Natural killer cell treated with Interleukin-12 subunit alpha and Interleukin-12 subunit beta and Interleukin-15 and Interleukin-18, amount 100 ng/mL, for 72 hours (primary cell): ENCODE data around the gene VAMP3. TPM values are rescaled to one million over a fixed set of nuclear protein-coding genes. Genes with fewer than 3 reads are reported as not detected.

Experiments used
- ATAC-seq, 2 donors: fragments of 150-1000 bp; cut with Tn5 transposase in 1 of 2; sonication (Bioruptor Pico), chemical (Tn5 transposase) in 1 of 2; 2 replicates each; pipeline ENCODE4 v1.10.0; 2021
- DNase-seq: peaks from one replicate; pipeline ENCODE4 v3.0.0; 2022; ENCODE audit warnings: low spot score
- H3K27ac Mint-ChIP-seq, 2 donors: 1 replicate in 1 of 2; 2 replicates in 1 of 2; pipeline ENCODE4 v1.8.0; 2022; ENCODE audit warnings: mixed read lengths in 2 of 2, mild to moderate bottlenecking in 1 of 2, moderate library complexity in 1 of 2
- H3K27me3 Mint-ChIP-seq, 2 donors: 1 replicate in 1 of 2; 2 replicates in 1 of 2; pipeline ENCODE4 v1.8.0; 2022; ENCODE audit warnings: mixed read lengths in 2 of 2
- H3K36me3 Mint-ChIP-seq: one replicate; pipeline ENCODE4 v1.8.0; 2022; ENCODE audit warnings: mixed read lengths
- H3K4me1 Mint-ChIP-seq, 2 donors: 1 replicate in 1 of 2; 2 replicates in 1 of 2; pipeline ENCODE4 v1.8.0; 2022; ENCODE audit warnings: low read depth in 2 of 2, mixed read lengths in 2 of 2, mild to moderate bottlenecking in 1 of 2
- H3K4me3 Mint-ChIP-seq: one replicate; pipeline ENCODE4 v1.8.0; 2022; ENCODE audit warnings: mixed read lengths
- H3K9me3 Mint-ChIP-seq: 2 replicates; pipeline ENCODE4 v1.8.0; 2022; ENCODE audit warnings: mixed read lengths
- total RNA-seq, 2 donors: library from RNA; stranded (reverse); gene quantifications; one replicate each; pipeline ENCODE4 v1.2.3, GENCODE V29; 2022

Gene VAMP3
- total RNA-seq, 2 donors from 2014 or later, result 30.0 to 31.9 TPM

DNA sequence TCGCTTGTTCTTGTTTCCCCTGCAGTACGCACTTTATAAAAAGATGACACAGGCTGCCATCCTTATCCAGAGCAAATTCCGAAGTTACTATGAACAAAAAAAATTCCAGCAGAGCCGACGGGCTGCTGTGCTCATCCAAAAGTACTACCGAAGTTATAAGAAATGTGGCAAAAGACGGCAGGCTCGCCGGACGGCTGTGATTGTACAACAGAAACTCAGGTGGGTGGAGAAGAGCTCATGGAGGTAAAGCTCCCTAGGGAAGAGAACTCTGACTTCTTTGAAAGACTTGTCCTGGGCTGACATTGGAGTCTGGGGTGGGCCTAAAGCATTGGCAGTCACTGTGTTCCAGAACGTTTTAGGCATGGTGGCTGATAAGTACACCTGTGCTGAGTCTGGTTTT, 19.9 kb upstream of the VAMP3 start:
- no peak overlapping the region for H3K27ac Mint-ChIP-seq
- H3K4me1 Mint-ChIP-seq, result peaks cover 19% of the 10 kb centered on the region in 2 donors
- no peak for ATAC-seq
- H3K27me3 Mint-ChIP-seq, result peaks cover 0 to 3% of the 10 kb centered on the region in 2 donors
- DNase-seq, result no peak
- no peak overlapping the region for H3K4me3 Mint-ChIP-seq
- no peaks in the 10 kb centered on the region for H3K9me3 Mint-ChIP-seq
- no peaks in the 10 kb centered on the region for H3K36me3 Mint-ChIP-seq

GRCh38 chr1:7752512-7753417, 18.3 kb upstream of the VAMP3 start:
- no peak overlapping the region for H3K27ac Mint-ChIP-seq
- DNase-seq (no peak), ATAC-seq (no peak)
- no peaks in the 10 kb centered on the region for H3K9me3 Mint-ChIP-seq
- H3K4me1 Mint-ChIP-seq, result peaks cover 19% of the 10 kb centered on the region in 2 donors
- H3K27me3 Mint-ChIP-seq, result peaks cover 0 to 3% of the 10 kb centered on the region in 2 donors
- H3K4me3 Mint-ChIP-seq, result peak overlapping the region; percentile 40
- H3K36me3 Mint-ChIP-seq, result no peaks in the 10 kb centered on the region

- H3K4me3 Mint-ChIP-seq, result peak overlapping the region; percentile 19
- H3K9me3 Mint-ChIP-seq, result no peaks in the 10 kb centered on the region
- no peaks in the 10 kb centered on the region for H3K36me3 Mint-ChIP-seq
- no peak for ATAC-seq
- peaks cover 0 to 3% of the 10 kb centered on the region in 2 donors for H3K27me3 Mint-ChIP-seq
- no peak for DNase-seq
- H3K4me1 Mint-ChIP-seq, result peaks cover 19% of the 10 kb centered on the region in 2 donors
- H3K27ac Mint-ChIP-seq, result peak overlapping the region in 1 of 2 donors; percentile 48
Measured at GRCh38 chr1:7753641-7754040, 17.5 kb upstream of the VAMP3 start.

- no peaks in the 10 kb centered on the region for H3K36me3 Mint-ChIP-seq
- ATAC-seq, result no peak
- H3K27ac Mint-ChIP-seq, result peak overlapping the region in 1 of 2 donors; percentile 48
- peaks cover 19% of the 10 kb centered on the region in 2 donors for H3K4me1 Mint-ChIP-seq
- no peak for DNase-seq
- peak overlapping the region; percentile 19 for H3K4me3 Mint-ChIP-seq
- peaks cover 0 to 3% of the 10 kb centered on the region in 2 donors for H3K27me3 Mint-ChIP-seq
- no peaks in the 10 kb centered on the region for H3K9me3 Mint-ChIP-seq
Measured at GRCh38 chr1:7754234-7754633, 16.9 kb upstream of the VAMP3 start.

DNA sequence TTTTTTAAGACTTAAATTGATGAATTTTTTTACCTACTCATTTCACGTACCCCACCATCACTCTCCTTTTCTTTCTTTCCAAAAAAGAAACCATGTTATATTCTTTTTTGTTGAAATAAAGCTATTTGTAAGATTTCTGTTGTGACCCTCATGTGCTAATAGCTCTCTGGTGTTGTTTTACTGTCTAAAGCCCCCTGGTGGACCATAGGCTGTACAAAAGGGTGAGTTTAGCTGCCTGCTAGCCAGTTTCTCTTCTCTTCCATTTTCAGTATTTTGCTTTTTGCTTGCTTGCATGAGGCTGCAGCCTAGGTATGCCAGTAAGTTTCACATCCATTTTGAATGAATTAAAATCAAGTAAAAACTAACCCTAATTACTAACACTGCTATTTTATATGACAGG, 15.6 kb upstream of the VAMP3 start:
- no peak for DNase-seq
- H3K36me3 Mint-ChIP-seq, result no peaks in the 10 kb centered on the region
- ATAC-seq, result no peak
- no peaks in the 10 kb centered on the region for H3K9me3 Mint-ChIP-seq
- H3K4me1 Mint-ChIP-seq, result peaks cover 19% of the 10 kb centered on the region in 2 donors
- H3K27me3 Mint-ChIP-seq, result peaks cover 0 to 3% of the 10 kb centered on the region in 2 donors
- no peak overlapping the region for H3K4me3 Mint-ChIP-seq
- H3K27ac Mint-ChIP-seq, result no peak overlapping the region

- Mint-ChIP-seq H3K9me3 (no peaks in the 10 kb centered on the region), H3K27me3 (peaks cover 0 to 5% of the 10 kb centered on the region in 2 donors), H3K4me1 (no peaks in the 10 kb centered on the region), H3K36me3 (no peaks in the 10 kb centered on the region), H3K27ac (no peak overlapping the region), H3K4me3 (no peak overlapping the region)
- DNase-seq (no peak), ATAC-seq (no peak)
Measured at GRCh38 chr1:7760245-7760644, 10.9 kb upstream of the VAMP3 start.

GRCh38 chr1:7761103-7761502, 10.0 kb upstream of the VAMP3 start:
- ATAC-seq, result no peak
- DNase-seq, result no peak
- no peak overlapping the region for H3K4me3 Mint-ChIP-seq
- H3K4me1 Mint-ChIP-seq, result no peaks in the 10 kb centered on the region
- H3K27me3 Mint-ChIP-seq, result peaks cover 1 to 6% of the 10 kb centered on the region in 2 donors
- no peaks in the 10 kb centered on the region for H3K9me3 Mint-ChIP-seq
- H3K36me3 Mint-ChIP-seq, result no peaks in the 10 kb centered on the region
- H3K27ac Mint-ChIP-seq, result no peak overlapping the region

DNA sequence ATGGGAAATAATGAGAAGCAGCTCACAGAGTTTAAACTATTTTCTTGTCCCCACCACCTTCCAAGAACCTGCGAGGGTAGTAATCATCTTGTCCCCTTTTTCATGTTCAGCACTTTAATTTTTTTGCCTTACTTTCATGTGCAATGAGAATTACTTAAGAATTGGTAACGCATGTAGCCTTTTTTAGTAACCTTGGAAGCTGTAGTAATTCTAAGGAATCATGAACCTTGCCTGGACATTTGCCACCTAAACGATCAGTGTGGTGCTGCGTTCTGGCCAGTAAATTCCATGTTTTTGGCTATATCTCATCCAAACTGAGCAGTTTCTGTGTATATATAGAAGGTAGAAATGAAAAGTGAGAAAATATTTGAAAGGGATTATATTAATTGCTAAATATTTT, 3.9 kb upstream of the VAMP3 start:
- Mint-ChIP-seq H3K27me3 (peaks cover 15 to 17% of the 10 kb centered on the region in 2 donors), H3K27ac (no peak overlapping the region), H3K9me3 (peaks cover 3% of the 10 kb centered on the region), H3K4me1 (peaks cover 7 to 13% of the 10 kb centered on the region in 2 donors), H3K36me3 (peaks cover 3% of the 10 kb centered on the region), H3K4me3 (no peak overlapping the region)
- ATAC-seq (no peak), DNase-seq (no peak)

- H3K4me1 Mint-ChIP-seq, result peaks cover 16 to 19% of the 10 kb centered on the region in 2 donors
- H3K27me3 Mint-ChIP-seq, result peaks cover 15 to 17% of the 10 kb centered on the region in 2 donors
- DNase-seq (no peak), ATAC-seq (no peak)
- no peak overlapping the region for H3K4me3 Mint-ChIP-seq
- H3K27ac Mint-ChIP-seq, result no peak overlapping the region
- peaks cover 3% of the 10 kb centered on the region for H3K9me3 Mint-ChIP-seq
- H3K36me3 Mint-ChIP-seq, result peaks cover 5% of the 10 kb centered on the region
Measured at GRCh38 chr1:7768583-7768982, 2.5 kb upstream of the VAMP3 start.

DNA sequence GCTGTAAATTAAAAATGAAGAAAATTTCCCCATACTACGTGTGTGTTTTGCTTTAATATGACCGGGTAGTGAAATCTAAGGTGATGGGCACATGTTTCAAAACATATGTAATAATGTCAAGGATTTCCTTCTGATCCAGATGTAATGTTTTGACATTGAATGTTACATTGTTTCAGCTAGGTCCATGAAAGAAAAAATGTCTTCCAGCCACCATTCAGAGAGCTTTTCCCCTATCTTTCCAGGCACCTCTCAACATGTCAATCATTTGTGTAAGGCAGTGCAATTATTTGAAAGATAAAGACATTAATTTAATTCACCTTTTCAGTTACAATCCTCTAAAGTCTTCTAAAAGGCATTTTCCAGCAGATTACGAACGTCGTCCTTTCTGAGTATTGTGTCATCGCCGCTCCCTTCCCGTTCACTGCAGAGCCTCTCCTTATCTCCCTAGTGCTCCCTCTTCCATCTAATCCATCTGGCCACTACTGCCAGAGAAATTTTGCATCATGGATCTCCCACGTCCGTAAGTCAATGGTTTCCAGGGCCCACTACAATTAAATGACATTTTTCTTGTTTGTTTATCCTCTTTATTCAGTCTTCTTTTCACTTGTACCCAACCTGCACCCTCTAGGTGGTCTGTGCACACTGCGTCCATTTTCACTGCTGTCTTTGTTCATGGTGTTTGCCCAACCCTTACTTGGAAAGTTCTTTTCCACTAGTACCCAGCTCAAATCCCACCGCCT, 1.3 kb upstream of the VAMP3 start:
- Mint-ChIP-seq H3K4me3 (peak overlapping the region; percentile 5), H3K4me1 (peaks cover 23 to 28% of the 10 kb centered on the region in 2 donors), H3K27ac (peak overlapping the region in 1 of 2 donors; percentile 5), H3K9me3 (peaks cover 3% of the 10 kb centered on the region), H3K36me3 (peaks cover 15% of the 10 kb centered on the region), H3K27me3 (peaks cover 15 to 17% of the 10 kb centered on the region in 2 donors)
- no peak for ATAC-seq
- no peak for DNase-seq

DNA sequence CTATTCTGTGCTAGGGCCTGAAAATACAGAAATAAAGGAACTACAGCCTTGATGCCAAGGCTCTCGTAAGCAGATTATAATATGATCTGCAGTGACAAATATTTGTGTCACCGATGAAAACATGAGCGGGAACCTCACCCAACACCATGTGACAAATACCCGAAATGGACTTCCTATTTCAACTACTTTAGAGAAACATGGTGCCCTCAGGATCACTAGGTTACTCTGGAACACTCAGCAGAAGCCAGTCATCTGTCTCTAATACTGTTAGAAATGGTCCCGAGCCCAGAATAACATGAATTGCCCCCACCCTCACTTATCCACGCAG, 463 bp upstream of the VAMP3 start:
- no peak for DNase-seq
- Mint-ChIP-seq H3K4me3 (peak overlapping the region; percentile 94), H3K4me1 (peaks cover 25 to 29% of the 10 kb centered on the region in 2 donors), H3K27me3 (peaks cover 13 to 17% of the 10 kb centered on the region in 2 donors), H3K9me3 (peaks cover 3% of the 10 kb centered on the region), H3K36me3 (peaks cover 15% of the 10 kb centered on the region), H3K27ac (peak overlapping the region in 1 of 2 donors; percentile 5)
- ATAC-seq, result no peak

- Mint-ChIP-seq H3K27ac (peak overlapping the region; percentile 73 to 90), H3K9me3 (peaks cover 3% of the 10 kb centered on the region), H3K4me1 (peaks cover 28 to 36% of the 10 kb centered on the region in 2 donors), H3K36me3 (peaks cover 15% of the 10 kb centered on the region), H3K27me3 (peaks cover 7 to 11% of the 10 kb centered on the region in 2 donors), H3K4me3 (peak overlapping the region; percentile 94)
- ATAC-seq, result no peak
- no peak for DNase-seq
Measured at GRCh38 chr1:7771823-7772299, 765 bp downstream of the VAMP3 start.

DNA sequence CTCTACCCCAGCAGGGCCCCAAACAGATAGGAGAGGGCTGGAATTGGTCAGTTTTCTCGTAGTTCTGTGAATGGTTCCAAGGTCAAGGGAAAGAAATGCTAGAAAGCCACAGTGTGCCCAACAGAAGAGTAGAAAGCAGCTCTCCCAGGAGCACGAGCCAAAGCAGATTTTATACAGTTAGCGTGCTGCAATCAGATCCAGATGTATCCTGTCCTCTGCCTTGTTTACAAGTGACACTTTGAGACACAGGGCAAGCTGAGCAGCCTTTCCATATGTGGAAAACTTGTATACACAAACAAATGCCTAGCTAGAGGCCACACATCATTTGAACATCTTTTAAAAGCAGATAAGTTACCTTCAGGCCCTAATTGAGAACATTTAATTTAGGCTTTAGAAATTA, 6.5 kb downstream of the VAMP3 start:
- ATAC-seq (no peak), DNase-seq (no peak)
- Mint-ChIP-seq H3K27ac (no peak overlapping the region), H3K27me3 (no peaks in the 10 kb centered on the region), H3K4me3 (no peak overlapping the region), H3K4me1 (peaks cover 33 to 36% of the 10 kb centered on the region in 2 donors), H3K9me3 (no peaks in the 10 kb centered on the region), H3K36me3 (peaks cover 11% of the 10 kb centered on the region)

GRCh38 chr1:7778133-7778628, 7.1 kb downstream of the VAMP3 start:
- no peaks in the 10 kb centered on the region for H3K9me3 Mint-ChIP-seq

More at GRCh38 chr1:7778133-7778628, 7.1 kb downstream of the VAMP3 start:
- ATAC-seq (no peak), DNase-seq (no peak)
- peaks cover 11% of the 10 kb centered on the region for H3K36me3 Mint-ChIP-seq
- H3K27ac Mint-ChIP-seq, result no peak overlapping the region
- H3K4me1 Mint-ChIP-seq, result peaks cover 29 to 41% of the 10 kb centered on the region in 2 donors
- no peak overlapping the region for H3K4me3 Mint-ChIP-seq
- H3K27me3 Mint-ChIP-seq, result no peaks in the 10 kb centered on the region
